PC-3 (cell line): ENCODE results near the gene MGMT. TPM values are rescaled to one million over a fixed set of nuclear protein-coding genes. Genes with fewer than 3 reads are reported as not detected.

ENCODE experiments used
- ATAC-seq: fragments of 200-7000 bp; cut with Tn5 transposase; 2 replicates; pipeline ENCODE4 v1.9.1; 2020; ENCODE audit warnings: mild to moderate bottlenecking, moderate library complexity
- BruUV-seq: library from RNA; stranded (reverse); fragments of 400-500 nt; replicated peaks from 2 replicates; lab custom pipeline; 2021; lab: Mats Ljungman, UMichigan
- CTCF ChIA-PET: fragments of 300-600 bp; sonication (Branson Sonifier 250); formaldehyde crosslinking; loops from one replicate; lab custom pipeline; 2022; ENCODE audit warnings: antibody characterized with exemption; lab: Charles Lee
- POLR2A ChIA-PET: fragments of 300-600 bp; sonication (Branson Sonifier 250); formaldehyde crosslinking; loops from one replicate; lab custom pipeline; 2022; ENCODE audit warnings: antibody characterized with exemption; ENCODE audit not compliant: unreplicated experiment; lab: Charles Lee
- DNase-seq: peaks from one replicate; pipeline ENCODE4 v3.0.0-alpha.2; 2015
- H2AFZ ChIP-seq: fragments of 300-600 bp; sonication (generic); 2 replicates; pipeline ENCODE4 v1.6.0; 2016; ENCODE audit warnings: antibody characterized with exemption, low read length
- H3F3A ChIP-seq: fragments of 300-600 bp; sonication (generic); one replicate; pipeline ENCODE4 v1.6.0; 2017; ENCODE audit warnings: antibody characterized with exemption, low read length, control low read depth, mild to moderate bottlenecking; ENCODE audit not compliant: unreplicated experiment
- H3K27ac ChIP-seq: fragments of 300-600 bp; sonication (generic); 2 replicates; pipeline ENCODE4 v1.5.1; 2016; ENCODE audit warnings: mild to moderate bottlenecking, low read length
- H3K27me3 ChIP-seq: fragments of 300-600 bp; sonication (generic); 2 replicates; pipeline ENCODE4 v1.6.1; 2016; ENCODE audit warnings: low read length, mixed read lengths
- H3K36me3 ChIP-seq: fragments of 300-600 bp; sonication (generic); 2 replicates; pipeline ENCODE4 v1.6.1; 2016; ENCODE audit warnings: low read depth, mixed run types, low read length, mixed read lengths
- H3K4me1 ChIP-seq: fragments of 300-600 bp; sonication (generic); 2 replicates; pipeline ENCODE4 v1.5.1; 2016; ENCODE audit warnings: low read length; ENCODE audit not compliant: insufficient read depth
- H3K4me2 ChIP-seq: fragments of 300-600 bp; sonication (generic); 2 replicates; pipeline ENCODE4 v1.6.0; 2016; ENCODE audit warnings: low read length
- H3K4me3 ChIP-seq: fragments of 300-600 bp; sonication (generic); 2 replicates; pipeline ENCODE4 v1.5.1; 2016; ENCODE audit warnings: mild to moderate bottlenecking, low read length, mixed read lengths
- H3K79me2 ChIP-seq: fragments of 300-600 bp; sonication (generic); 2 replicates; pipeline ENCODE4 v1.6.1; 2017; ENCODE audit warnings: low read length, mixed read lengths
- H3K9ac ChIP-seq: fragments of 300-600 bp; sonication (generic); 2 replicates; pipeline ENCODE4 v1.6.0; 2016; ENCODE audit warnings: mild to moderate bottlenecking, low read length
- H3K9me2 ChIP-seq: fragments of 300-600 bp; sonication (generic); replicated peaks from 2 replicates; pipeline ENCODE4 v1.6.1; 2016; ENCODE audit warnings: mixed run types, low read length, mixed read lengths
- H3K9me3 ChIP-seq: fragments of 300-600 bp; sonication (generic); 2 replicates; pipeline ENCODE4 v1.6.1; 2016; ENCODE audit warnings: low read length, mixed read lengths
- H4K20me1 ChIP-seq: fragments of 300-600 bp; sonication (generic); 2 replicates; pipeline ENCODE4 v1.6.1; 2016; ENCODE audit warnings: low read length, mixed read lengths
- CTCF ChIP-seq: fragments of 300-600 bp; sonication (generic); conservative IDR thresholded peaks from 2 replicates; pipeline ENCODE4 v1.5.1; 2017; ENCODE audit warnings: antibody characterized with exemption, low read depth, mild to moderate bottlenecking, low read length
- EZH2 ChIP-seq: fragments of 300-600 bp; sonication (generic); IDR thresholded peaks from one replicate; pipeline ENCODE4 v1.6.1; 2017; ENCODE audit warnings: antibody characterized with exemption, mild to moderate bottlenecking, low read length; ENCODE audit not compliant: unreplicated experiment
- EZH2phosphoT487 ChIP-seq: fragments of 300-600 bp; sonication (generic); IDR thresholded peaks from 2 replicates; pipeline ENCODE4 v1.6.1; 2018; ENCODE audit warnings: mild to moderate bottlenecking, antibody characterized with exemption, low read length, borderline replicate concordance
- intact Hi-C: fragments of 100-400 bp; cut with micrococcal nuclease; formaldehyde crosslinking; loops from 2 replicates; pipeline ENCODE4 v1.9.0; 2023
- total RNA-seq: library from RNA; depleted of rRNA; stranded (reverse); fragments of >200 nt; gene quantifications from 2 replicates; pipeline ENCODE4 v1.2.3, GENCODE V29; 2014

Gene MGMT
- total RNA-seq, 1 experiment from 2014 or later = 19.8 TPM

DNA sequence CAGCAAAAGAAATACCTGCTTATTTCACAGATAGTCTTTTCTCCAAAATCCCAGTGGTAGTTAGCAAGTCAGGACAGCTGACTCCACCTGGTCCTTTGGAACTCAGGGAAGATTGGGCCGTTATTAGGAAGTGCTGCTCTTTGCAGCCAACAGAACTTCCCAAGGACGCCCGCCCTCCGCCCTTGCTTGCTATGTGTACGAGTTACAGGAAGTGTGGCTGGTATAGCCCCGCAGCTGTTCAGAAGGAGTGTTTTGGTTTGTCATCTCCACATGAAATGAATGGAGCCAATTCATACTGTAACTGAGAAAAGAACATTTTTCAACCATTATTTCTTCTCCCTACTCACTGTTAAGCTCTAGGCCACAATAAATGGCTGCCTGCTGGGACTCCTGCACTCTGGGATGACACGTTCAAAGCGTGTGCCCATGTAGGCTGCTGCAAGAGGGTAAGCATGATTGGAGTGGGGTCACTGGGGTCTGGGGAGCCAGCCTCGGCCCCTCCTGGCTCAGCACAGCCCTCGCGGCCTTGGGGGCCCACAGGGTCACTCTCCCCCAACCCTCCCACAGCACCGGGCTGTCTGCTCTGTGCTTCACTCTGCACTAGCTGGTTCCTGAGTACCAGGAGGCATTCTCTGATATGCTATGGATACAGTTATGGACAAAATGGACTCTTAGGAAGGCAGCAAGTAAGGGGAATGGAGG lies 253.0 kb downstream of the MGMT start:
- no peaks in the 10 kb centered on the region for H3K36me3 ChIP-seq
- no peaks in the 10 kb centered on the region for H3K79me2 ChIP-seq
- no TSS peak for BruUV-seq
- ATAC-seq = no peak
- H4K20me1 ChIP-seq = no peaks in the 10 kb centered on the region
- H3K9me3 ChIP-seq = no peaks in the 10 kb centered on the region
- TF ChIP-seq EZH2phosphoT487 (no peak), EZH2 (no peak), CTCF (no peak)
- peaks cover 5% of the 10 kb centered on the region; the same call in 1 of the 2 replicates for H3K4me1 ChIP-seq
- H3F3A ChIP-seq = no peaks in the 10 kb centered on the region
- H3K4me2 ChIP-seq = no peak overlapping the region
- DNase-seq = no peak
- H2AFZ ChIP-seq = no peak overlapping the region
- intact Hi-C loops = no loop called here
- ChIA-PET CTCF (no interaction called here), POLR2A (no interaction called here)
- H3K4me3 ChIP-seq = no peak overlapping the region
- H3K9me2 ChIP-seq = no peaks in the 10 kb centered on the region
- H3K27ac ChIP-seq = no peak overlapping the region
- no peak overlapping the region for H3K9ac ChIP-seq
- no peaks in the 10 kb centered on the region for H3K27me3 ChIP-seq

GRCh38 chr10:129725011-129725410 lies 258.0 kb downstream of the MGMT start:
- CTCF ChIA-PET = no interaction called here

GRCh38 chr10:129725482-129725881 lies 258.4 kb downstream of the MGMT start:
- DNase-seq (no peak), ATAC-seq (no peak)
- H3K36me3 ChIP-seq = no peaks in the 10 kb centered on the region
- intact Hi-C loops = no loop called here
- no peak overlapping the region for H3K9ac ChIP-seq
- H3K4me1 ChIP-seq = no peaks in the 10 kb centered on the region
- no peaks in the 10 kb centered on the region for H3K9me3 ChIP-seq
- ChIA-PET POLR2A (no interaction called here), CTCF (no interaction called here)
- no peaks in the 10 kb centered on the region for H3K79me2 ChIP-seq
- no peak overlapping the region for H3K4me2 ChIP-seq
- no peak overlapping the region for H2AFZ ChIP-seq
- H3K9me2 ChIP-seq = no peaks in the 10 kb centered on the region
- no TSS peak for BruUV-seq
- no peaks in the 10 kb centered on the region for H3F3A ChIP-seq
- no peak for TF ChIP-seq CTCF
- TF ChIP-seq EZH2phosphoT487 = no peak
- TF ChIP-seq EZH2 = no peak
- no peak overlapping the region for H3K4me3 ChIP-seq
- no peak overlapping the region for H3K27ac ChIP-seq
- H4K20me1 ChIP-seq = no peaks in the 10 kb centered on the region
- H3K27me3 ChIP-seq = no peaks in the 10 kb centered on the region

More at GRCh38 chr10:129725011-129725410, 258.0 kb downstream of the MGMT start:
- DNase-seq (no peak), ATAC-seq (no peak)
- Histone ChIP-seq H3K4me1 (no peaks in the 10 kb centered on the region), H3K79me2 (no peaks in the 10 kb centered on the region), H3K4me3 (no peak overlapping the region), H2AFZ (no peak overlapping the region), H3K9me2 (no peaks in the 10 kb centered on the region), H3F3A (no peaks in the 10 kb centered on the region), H3K27ac (no peak overlapping the region), H4K20me1 (no peaks in the 10 kb centered on the region), H3K9ac (no peak overlapping the region), H3K9me3 (no peaks in the 10 kb centered on the region), H3K36me3 (no peaks in the 10 kb centered on the region), H3K4me2 (no peak overlapping the region), H3K27me3 (no peaks in the 10 kb centered on the region)
- intact Hi-C loops = no loop called here
- POLR2A ChIA-PET = no interaction called here
- TF ChIP-seq EZH2phosphoT487 = no peak
- no TSS peak for BruUV-seq
